Effector CD4-positive, alpha-beta T cell (primary cell): ENCODE results near the gene MEGF11.
"Not testable (repeated sequence)": the region's sequence is repeated elsewhere in the genome, so short reads cannot be mapped to it uniquely, and the experiment has no call there.

Experiments
- DNase-seq: peaks from one replicate; pipeline ENCODE4 v3.0.0-alpha.2; 2020

MEGF11 gene

DNA sequence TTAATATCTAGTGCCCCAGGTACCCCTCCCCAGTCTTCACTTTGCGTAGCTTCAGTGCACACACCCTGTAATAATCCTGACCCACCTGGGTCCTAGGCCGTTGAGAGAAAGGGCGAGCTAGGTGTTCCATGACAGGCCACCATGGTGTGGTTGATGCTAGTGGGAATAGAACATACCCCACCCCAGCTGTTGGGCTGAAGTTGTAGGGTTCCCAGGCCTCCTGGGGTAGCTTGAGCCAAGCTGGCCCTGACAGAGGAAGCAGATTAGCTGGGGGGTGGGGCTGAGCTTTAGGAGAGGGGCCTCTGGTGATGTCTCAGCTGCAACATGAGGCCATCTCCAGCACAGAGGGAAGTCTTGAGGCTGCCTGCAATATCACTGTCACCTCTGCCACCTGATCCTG is 343.7 kb downstream of the MEGF11 start:
- DNase-seq: no peak

DNA sequence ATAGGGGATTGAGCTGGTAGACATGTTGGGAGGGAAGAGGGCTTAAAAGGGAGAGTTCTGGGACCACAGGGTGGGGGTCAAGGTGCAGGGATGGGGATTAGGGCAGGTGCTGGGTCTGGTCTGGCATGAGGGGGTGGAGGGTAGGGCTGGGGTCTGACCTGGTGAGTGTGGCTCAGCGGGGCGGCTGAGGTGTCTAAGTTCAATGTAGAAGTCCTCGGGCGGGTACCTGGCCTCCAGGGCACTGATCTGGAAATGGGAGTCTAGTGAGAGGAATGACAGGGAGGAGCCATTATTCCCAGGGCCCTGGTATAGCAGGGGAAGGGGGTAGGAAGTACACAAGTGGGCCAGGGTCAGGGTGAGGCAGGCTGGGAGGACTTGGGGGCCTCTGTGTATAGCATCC is 344.7 kb downstream of the MEGF11 start:
- no peak for DNase-seq

DNA sequence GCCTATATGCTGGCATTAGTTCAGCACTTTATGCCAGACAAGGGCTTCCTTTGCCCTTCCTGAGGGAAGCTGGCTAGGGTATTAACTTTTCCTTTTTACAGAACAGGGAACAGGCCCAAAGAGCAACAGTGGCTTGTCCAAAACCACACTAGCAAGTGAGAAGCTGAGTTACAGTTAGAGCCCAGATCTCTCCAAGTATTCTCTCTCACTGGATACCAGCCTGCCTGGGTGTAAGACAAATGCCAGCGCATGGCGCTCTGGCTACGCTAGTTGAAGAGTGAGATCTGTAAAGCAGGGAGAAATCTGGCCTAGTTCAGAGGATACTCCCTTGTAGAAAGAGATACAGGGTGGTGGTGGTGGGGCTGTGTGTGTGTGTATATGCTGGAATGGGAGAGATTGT is 345.9 kb downstream of the MEGF11 start:
- DNase-seq: no peak

DNA sequence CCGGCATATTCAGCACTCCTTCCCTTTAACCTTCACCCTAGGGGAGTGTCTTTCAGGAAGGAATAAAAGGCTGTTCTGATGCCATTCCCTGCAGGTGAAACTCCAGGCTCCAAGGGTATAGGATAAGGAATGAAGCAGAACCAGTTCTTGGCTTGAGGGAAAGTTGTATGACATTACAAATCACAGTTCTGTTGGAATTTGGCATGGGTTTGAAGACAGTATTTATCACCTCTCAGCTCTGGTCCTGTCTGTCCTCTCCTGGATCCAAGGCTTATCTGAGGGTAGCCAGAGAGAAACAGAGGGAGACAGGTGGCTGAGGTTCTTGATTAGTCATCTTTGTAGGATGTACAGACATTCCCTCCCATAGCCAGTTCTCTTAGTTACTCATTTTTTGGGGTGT is 347.2 kb downstream of the MEGF11 start:
- no peak for DNase-seq

DNA sequence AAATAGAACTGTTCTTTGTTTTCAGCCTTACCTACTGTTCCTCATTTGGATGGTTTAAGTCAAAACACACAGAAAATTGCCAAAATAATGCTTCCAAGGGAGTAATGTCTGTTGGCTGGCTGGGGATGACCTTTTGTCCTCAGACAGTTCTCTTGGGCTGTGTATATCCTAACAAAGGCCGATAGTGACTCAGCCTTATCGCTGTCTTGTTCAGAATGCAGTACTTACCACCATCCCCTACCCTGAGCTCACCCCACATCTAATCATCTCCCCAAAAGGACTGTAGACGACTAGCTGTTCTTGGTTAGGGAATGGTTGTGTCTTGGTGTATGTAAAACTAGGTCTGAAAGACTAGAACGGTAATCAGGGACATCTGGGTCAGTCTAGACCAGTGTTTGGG is 349.2 kb downstream of the MEGF11 start:
- DNase-seq: no peak

DNA sequence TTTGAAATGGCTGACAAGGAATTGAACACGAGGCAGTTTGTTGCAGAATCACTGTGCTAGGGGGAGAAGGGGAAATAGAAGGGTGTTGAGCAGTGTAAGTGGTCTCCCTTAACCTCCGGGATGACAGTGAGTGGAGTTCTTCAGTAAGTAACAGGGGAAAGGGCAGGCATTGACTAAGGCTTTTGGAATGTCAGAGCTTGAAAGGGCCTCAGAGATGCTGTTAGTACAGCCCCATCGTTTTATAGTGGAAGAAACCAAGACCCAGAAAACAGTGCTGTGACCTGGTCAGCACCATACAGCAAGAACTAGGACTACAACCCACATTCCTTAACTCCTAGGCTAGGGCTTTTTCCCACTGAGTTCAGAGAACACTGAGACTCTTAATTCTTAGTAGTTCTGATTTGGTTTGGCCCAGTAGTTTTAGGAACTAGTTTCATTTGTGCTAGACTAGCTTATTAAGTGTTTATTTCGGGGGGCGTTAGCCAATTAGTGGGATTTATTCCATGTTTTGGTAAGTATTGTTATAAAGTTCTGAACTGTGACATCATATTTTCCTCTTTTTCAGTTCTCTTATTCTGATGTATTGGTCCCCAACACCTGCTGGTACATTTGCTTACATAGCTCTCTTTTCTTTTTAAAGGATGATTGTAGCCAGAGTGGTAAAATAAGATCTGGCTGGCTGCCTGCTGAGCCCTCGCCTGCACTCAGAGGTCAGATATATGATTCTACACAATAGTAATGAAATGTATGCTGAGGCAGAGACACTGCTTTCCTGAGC is 350.1 kb downstream of the MEGF11 start:
- no peak for DNase-seq

GRCh38 chr15:65902373-65902772 is 351.2 kb downstream of the MEGF11 start:
- no peak for DNase-seq

DNA sequence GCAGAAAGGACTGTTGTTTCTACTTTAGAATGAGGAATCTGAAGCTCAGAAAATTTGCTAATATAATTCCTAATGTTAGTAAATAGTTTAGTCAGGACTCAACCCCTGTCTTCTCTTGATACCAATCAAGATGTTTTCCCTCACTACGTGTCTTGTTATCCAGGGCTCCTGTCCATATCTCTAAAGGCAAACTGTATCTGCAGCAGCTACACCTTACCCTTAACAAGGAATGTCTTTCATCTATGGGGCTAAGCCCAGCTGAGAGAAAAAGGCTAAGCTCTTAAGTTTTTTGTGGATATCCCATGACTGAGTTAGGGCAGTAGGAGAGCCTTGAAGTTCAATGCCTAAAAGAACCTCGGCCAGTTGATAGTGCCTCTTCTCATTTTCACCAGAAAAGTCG is 351.7 kb downstream of the MEGF11 start:
- no peak for DNase-seq

GRCh38 chr15:65901336-65901735 is 352.2 kb downstream of the MEGF11 start:
- no peak for DNase-seq

GRCh38 chr15:65900488-65900887 is 353.1 kb downstream of the MEGF11 start:
- DNase-seq: no peak

DNA sequence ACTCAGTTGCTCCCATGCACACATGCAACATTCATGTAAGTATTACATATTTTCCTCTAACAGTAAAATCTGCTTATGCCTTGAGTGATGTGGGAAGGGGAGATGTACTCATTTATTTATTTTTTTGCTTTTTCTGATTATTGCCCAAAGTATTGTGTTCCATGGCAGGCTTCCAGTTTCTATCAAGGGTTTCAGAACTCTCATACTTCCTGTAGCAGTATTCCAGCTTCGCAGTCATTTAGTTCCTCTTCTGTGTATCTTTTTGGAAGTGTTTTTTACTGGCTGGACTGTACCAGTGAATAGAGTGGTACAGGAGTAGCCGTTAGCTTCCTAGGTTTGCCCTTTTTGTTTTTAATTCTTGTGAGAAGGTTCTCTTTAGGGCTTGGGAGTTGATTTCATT is 357.3 kb downstream of the MEGF11 start:
- no peak for DNase-seq

- no peak for DNase-seq
Measured at GRCh38 chr15:65893060-65893459, 360.5 kb downstream of the MEGF11 start.

- DNase-seq: no peak
Measured at GRCh38 chr15:65888981-65889380, 364.6 kb downstream of the MEGF11 start.

GRCh38 chr15:65887565-65887964 is 366.0 kb downstream of the MEGF11 start:
- no peak for DNase-seq

GRCh38 chr15:65885668-65886218 is 367.8 kb downstream of the MEGF11 start:
- DNase-seq: no peak

GRCh38 chr15:65884511-65884910 is 369.0 kb downstream of the MEGF11 start:
- DNase-seq: no peak

- no peak for DNase-seq
Measured at GRCh38 chr15:65883571-65883970, 370.0 kb downstream of the MEGF11 start.

- DNase-seq: no peak
Measured at GRCh38 chr15:65881766-65882434, 371.6 kb downstream of the MEGF11 start.

DNA sequence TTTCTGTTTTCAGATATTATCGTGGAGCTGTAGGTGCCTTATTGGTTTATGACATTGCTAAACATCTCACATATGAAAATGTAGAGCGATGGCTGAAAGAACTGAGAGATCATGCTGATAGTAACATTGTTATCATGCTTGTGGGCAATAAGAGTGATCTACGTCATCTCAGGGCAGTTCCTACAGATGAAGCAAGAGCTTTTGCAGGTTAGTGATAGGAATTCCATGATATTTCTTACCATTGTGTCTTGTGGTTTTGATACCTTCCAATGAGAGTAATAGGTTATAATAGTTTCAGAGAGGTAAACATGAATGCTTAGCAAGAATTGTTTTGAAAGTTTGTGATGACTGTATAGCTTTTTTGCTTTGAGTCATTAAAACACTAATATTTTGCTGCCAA is 375.8 kb downstream of the MEGF11 start:
- no peak for DNase-seq

- DNase-seq: no peak
Measured at GRCh38 chr15:65875458-65875857, 378.1 kb downstream of the MEGF11 start.

- DNase-seq: no peak
Measured at GRCh38 chr15:65873256-65873655, 380.3 kb downstream of the MEGF11 start.

DNA sequence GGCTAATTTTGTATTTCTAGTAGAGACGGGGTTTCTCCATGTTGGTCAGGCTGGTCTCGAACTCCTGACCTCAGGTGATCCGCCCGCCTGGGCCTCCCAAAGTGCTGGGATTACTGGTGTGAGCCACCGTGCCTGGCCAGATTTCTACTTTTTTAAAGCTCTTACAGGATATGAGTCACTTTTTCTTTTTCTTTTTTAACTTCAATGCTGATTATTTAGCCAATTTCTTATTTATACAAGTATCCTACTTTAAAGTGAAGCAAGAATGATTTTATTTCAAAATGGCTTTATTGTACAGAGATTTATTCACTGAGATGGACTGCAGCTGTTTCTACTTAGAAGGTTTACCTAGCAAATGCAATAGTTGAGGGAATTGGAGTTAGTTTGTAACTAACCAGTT is 381.0 kb downstream of the MEGF11 start:
- not testable (repeated sequence) for DNase-seq

- DNase-seq: not testable (repeated sequence)
Measured at GRCh38 chr15:65871886-65872285, 381.7 kb downstream of the MEGF11 start.

DNA sequence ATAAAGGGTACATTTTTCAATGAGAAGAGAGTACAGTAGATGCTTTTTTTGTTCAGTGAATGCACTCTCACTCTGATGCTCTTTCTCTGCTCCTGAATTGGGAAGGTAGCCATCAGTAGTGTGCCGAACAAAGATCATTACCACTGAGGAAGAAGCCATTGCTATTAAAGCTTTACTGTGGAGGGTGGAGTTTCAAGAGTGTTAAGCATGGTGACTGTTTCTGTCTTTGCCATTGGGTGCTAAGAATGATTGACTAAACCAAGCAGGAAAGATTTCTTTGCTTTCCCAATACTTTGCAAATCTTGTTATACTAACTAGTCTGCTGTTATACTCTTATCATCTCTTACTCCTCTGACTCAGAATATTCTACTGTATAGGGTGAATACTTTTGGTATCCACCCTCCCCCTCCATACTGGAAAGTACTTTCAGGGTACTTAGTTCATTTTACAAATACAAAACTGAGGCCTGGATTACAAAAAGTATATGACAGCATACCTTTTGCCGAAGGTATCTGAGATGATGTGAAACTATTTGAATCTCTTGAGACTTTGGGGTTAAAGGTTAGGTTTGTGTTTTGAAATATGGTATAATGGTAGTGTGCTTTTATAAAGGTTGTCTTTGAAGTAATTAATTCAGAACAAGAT is 382.5 kb downstream of the MEGF11 start:
- DNase-seq: no peak
